GM23338 (cell line): ENCODE measurements around the gene CFAP251. TPM values are rescaled to one million over a fixed set of nuclear protein-coding genes. Genes with fewer than 3 reads are reported as not detected.

Experiments used
- ATAC-seq: fragments of 200-7000 bp; cut with Tn5 transposase; 3 replicates; pipeline ENCODE4 v1.9.1; 2020
- DNase-seq: peaks from one replicate; pipeline ENCODE4 v3.0.0-alpha.2; 2015; ENCODE audit warnings: low spot score
- H2AFZ ChIP-seq: fragments of 200-600 bp; sonication (generic); 2 replicates; pipeline ENCODE4 v1.8.0; 2016; ENCODE audit warnings: antibody characterized with exemption, mild to moderate bottlenecking, moderate library complexity
- H3F3A ChIP-seq: fragments of 200-600 bp; sonication (generic); replicated peaks from 2 replicates; pipeline ENCODE4 v1.8.0; 2017; ENCODE audit warnings: antibody characterized with exemption, mixed run types, low read depth
- H3K27ac ChIP-seq: fragments of 200-600 bp; sonication (generic); 2 replicates; pipeline ENCODE4 v1.6.1; 2016; ENCODE audit warnings: low read depth
- H3K27me3 ChIP-seq: fragments of 200-600 bp; sonication (generic); 2 replicates; pipeline ENCODE4 v1.8.0; 2016; ENCODE audit warnings: mild to moderate bottlenecking, mixed run types, moderate library complexity; ENCODE audit not compliant: insufficient read depth
- H3K36me3 ChIP-seq: fragments of 200-600 bp; sonication (generic); 2 replicates; pipeline ENCODE4 v1.8.0; 2016; ENCODE audit warnings: mild to moderate bottlenecking; ENCODE audit not compliant: insufficient read depth
- H3K4me1 ChIP-seq: fragments of 200-600 bp; sonication (generic); 2 replicates; pipeline ENCODE4 v1.8.0; 2016; ENCODE audit warnings: mild to moderate bottlenecking, moderate library complexity; ENCODE audit not compliant: insufficient read depth
- H3K4me2 ChIP-seq: fragments of 200-600 bp; sonication (generic); 2 replicates; pipeline ENCODE4 v1.7.1; 2017; ENCODE audit warnings: mixed run types
- H3K4me3 ChIP-seq: fragments of 200-600 bp; sonication (generic); 2 replicates; pipeline ENCODE4 v1.6.1; 2016; ENCODE audit warnings: mixed run types
- H3K79me2 ChIP-seq: fragments of 200-600 bp; sonication (generic); replicated peaks from 2 replicates; pipeline ENCODE4 v1.8.0; 2017; ENCODE audit warnings: mild to moderate bottlenecking; ENCODE audit not compliant: insufficient read depth
- H3K9me2 ChIP-seq: fragments of 200-600 bp; sonication (generic); 2 replicates; pipeline ENCODE4 v1.8.0; 2017; ENCODE audit not compliant: insufficient read depth
- H4K20me1 ChIP-seq: fragments of 200-600 bp; sonication (generic); replicated peaks from 2 replicates; pipeline ENCODE4 v1.8.0; 2017; ENCODE audit warnings: mild to moderate bottlenecking; ENCODE audit not compliant: insufficient read depth
- H3K27ac Mint-ChIP-seq: 2 replicates; pipeline ENCODE4 v1.8.0; 2020; ENCODE audit warnings: inconsistent platforms, mild to moderate bottlenecking, moderate library complexity, mixed read lengths
- H3K27me3 Mint-ChIP-seq: 3 replicates; pipeline ENCODE4 v1.8.0; 2022; ENCODE audit warnings: low read depth, mild to moderate bottlenecking, moderate library complexity, mixed read lengths, inconsistent platforms; ENCODE audit not compliant: insufficient read depth, poor library complexity
- H3K36me3 Mint-ChIP-seq: 3 replicates; pipeline ENCODE4 v1.8.0; 2021; ENCODE audit warnings: low read depth, mild to moderate bottlenecking, inconsistent platforms, moderate library complexity, mixed read lengths
- H3K4me1 Mint-ChIP-seq: 3 replicates; pipeline ENCODE4 v1.8.0; 2020; ENCODE audit warnings: mild to moderate bottlenecking, inconsistent platforms, mixed read lengths
- H3K4me3 Mint-ChIP-seq: 3 replicates; pipeline ENCODE4 v1.8.0; 2021; ENCODE audit warnings: moderate library complexity, mild to moderate bottlenecking, inconsistent platforms, mixed read lengths
- H3K9me3 Mint-ChIP-seq: 3 replicates; pipeline ENCODE4 v1.8.0; 2020; ENCODE audit warnings: moderate library complexity, mild to moderate bottlenecking, inconsistent platforms, mixed read lengths
- EZH2 ChIP-seq: fragments of 200-600 bp; sonication (generic); IDR thresholded peaks from one replicate; pipeline ENCODE4 v1.8.0; 2017; ENCODE audit warnings: antibody characterized with exemption, mild to moderate bottlenecking, low read depth; ENCODE audit not compliant: unreplicated experiment
- JUNB ChIP-seq: IDR thresholded peaks from one replicate; pipeline ENCODE4 v1.6.1; 2016; ENCODE audit warnings: antibody characterized with exemption; ENCODE audit not compliant: unreplicated experiment
- REST ChIP-seq: IDR thresholded peaks from one replicate; pipeline ENCODE4 v1.6.1; 2018; ENCODE audit warnings: antibody characterized with exemption; ENCODE audit not compliant: unreplicated experiment
- ZNF331 ChIP-seq: fragments of 250-450 bp; sonication (Bioruptor Pico); IDR thresholded peaks from 2 replicates; pipeline ENCODE4 v1.5.0; 2020; ENCODE audit warnings: low read depth, mild to moderate bottlenecking, moderate library complexity
- ZNF462 ChIP-seq: fragments of 250-450 bp; sonication (Bioruptor Pico); IDR thresholded peaks from 2 replicates; pipeline ENCODE4 v1.5.0; 2020; ENCODE audit warnings: mild to moderate bottlenecking, moderate library complexity
- polyA plus RNA-seq: library from polyadenylated mRNA; unstranded; fragments of >200 nt; fragmentation: Nextera tagmentation; extraction: Ambion mirVana; gene quantifications from 2 replicates; pipeline ENCODE4 v1.2.1, GENCODE V29; 2016
- total RNA-seq: library from RNA; depleted of rRNA; stranded (reverse); fragments of >200 nt; shearing (Covaris generic); gene quantifications from 2 replicates; pipeline ENCODE4 v1.2.3, GENCODE V29; 2014

Gene CFAP251
- total and polyA plus RNA-seq, 2 experiments from 2014 or later = 1.4 to 2.5 TPM

DNA sequence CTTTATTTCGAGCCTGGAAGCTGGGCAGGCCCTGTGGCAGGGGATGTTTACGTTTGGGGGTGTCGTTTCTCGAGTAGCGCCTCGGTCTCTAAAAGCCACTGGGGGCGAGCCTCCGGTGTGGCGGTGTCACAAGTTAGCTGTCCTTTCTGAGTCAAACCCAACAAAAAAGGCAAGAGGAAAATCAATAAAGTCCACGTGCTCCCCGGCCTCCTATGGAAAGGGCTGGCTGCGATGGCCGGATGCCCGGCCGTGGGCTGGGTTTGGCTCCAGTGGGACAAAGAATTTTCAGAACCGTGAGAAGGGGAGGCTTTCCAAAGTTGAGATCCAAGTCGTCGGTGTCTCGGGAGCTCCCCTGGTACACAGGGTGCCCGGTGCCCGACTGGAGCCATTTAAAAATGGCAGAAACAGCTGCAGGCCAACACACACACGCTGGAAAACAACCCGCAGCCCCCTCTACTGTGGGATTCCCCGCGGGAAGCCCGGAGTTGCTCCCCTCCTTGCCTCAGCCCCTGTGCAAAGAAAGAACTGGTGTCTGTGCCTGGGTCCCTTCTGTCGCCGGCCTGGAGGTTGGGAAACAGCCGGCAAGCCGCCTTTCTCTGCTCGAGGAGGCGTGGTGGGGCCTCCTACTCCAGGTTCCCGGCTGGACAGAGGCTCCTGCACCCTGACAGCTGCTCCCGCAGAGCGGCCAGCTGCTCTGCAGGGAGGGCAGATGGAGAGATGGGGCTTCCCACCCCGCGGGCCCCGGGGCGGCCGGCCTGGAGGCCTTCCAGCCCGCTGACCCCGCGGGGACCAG is 105.1 kb downstream of the CFAP251 start (continued):
- no peak for TF ChIP-seq ZNF462

GRCh38 chr12:122024132-122024785 is 105.9 kb downstream of the CFAP251 start:
- Mint-ChIP-seq H3K4me3 (peak overlapping the region; percentile 10; the same call in 1 of the 3 replicates), H3K9me3 (no peaks in the 10 kb centered on the region; the same call in 2 of the 3 replicates), H3K36me3 (peaks cover 5% of the 10 kb centered on the region; the same call in 2 of the 3 replicates), H3K27ac (no peak overlapping the region), H3K27me3 (peaks cover 30% of the 10 kb centered on the region), H3K4me1 (peaks cover 22% of the 10 kb centered on the region)
- H3K79me2 ChIP-seq = peaks cover 60% of the 10 kb centered on the region
- H3F3A ChIP-seq = peaks cover 16% of the 10 kb centered on the region; the same call in 1 of the 2 replicates
- no peaks in the 10 kb centered on the region for H3K36me3 ChIP-seq
- no peak overlapping the region for H2AFZ ChIP-seq
- TF ChIP-seq JUNB (no peak), ZNF331 (CRISPR knock-in tag) (no peak), EZH2 (no peak), REST (no peak)
- DNase-seq = peak; percentile 23
- H3K9me2 ChIP-seq = no peaks in the 10 kb centered on the region
- H4K20me1 ChIP-seq = peaks cover 10% of the 10 kb centered on the region; the same call in 1 of the 2 replicates
- peak overlapping the region; percentile 90; the same call in 1 of the 2 replicates for H3K4me2 ChIP-seq
- H3K27ac ChIP-seq = no peak overlapping the region
- H3K4me1 ChIP-seq = peaks cover 12% of the 10 kb centered on the region
- peaks cover 35% of the 10 kb centered on the region for H3K27me3 ChIP-seq
- ATAC-seq = no peak
- H3K4me3 ChIP-seq = peak overlapping the region; percentile 82; the same call in 1 of the 2 replicates
